Muscle layer of duodenum (tissue), 2 donors: ENCODE data around the gene PRR15L.
"Not testable (repeated sequence)": the region's sequence is repeated elsewhere in the genome, so short reads cannot be mapped to it uniquely, and the experiment has no call there.

Experiments
- H3K27ac ChIP-seq: one replicate; pipeline ENCODE4 v1.7.0; 2013; ENCODE audit warnings: mild to moderate bottlenecking, low read length
- H3K27me3 ChIP-seq: one replicate; pipeline ENCODE4 v1.7.0; 2013; ENCODE audit warnings: low read depth, mild to moderate bottlenecking, control low read depth, low read length
- H3K36me3 ChIP-seq, 2 donors: one replicate each; pipeline ENCODE4 v1.7.0; 2013; ENCODE audit warnings: low read length in 2 of 2, control low read depth in 1 of 2, mild to moderate bottlenecking in 1 of 2; ENCODE audit not compliant: insufficient read depth in 2 of 2, control insufficient read depth in 1 of 2
- H3K4me1 ChIP-seq, 2 donors: one replicate each; pipeline ENCODE4 v1.7.0; 2013; ENCODE audit warnings: low read length in 2 of 2, mild to moderate bottlenecking in 2 of 2, control low read depth in 1 of 2, moderate library complexity in 1 of 2; ENCODE audit not compliant: insufficient read depth in 2 of 2, control insufficient read depth in 1 of 2
- H3K4me3 ChIP-seq, 2 donors: one replicate each; pipeline ENCODE4 v1.7.0; 2013; ENCODE audit warnings: low read length in 2 of 2, low read depth in 1 of 2, mild to moderate bottlenecking in 1 of 2
- H3K9me3 ChIP-seq, 2 donors: one replicate each; pipeline ENCODE4 v1.7.0; 2013; ENCODE audit warnings: low read length in 2 of 2, control low read depth in 1 of 2, mild to moderate bottlenecking in 1 of 2; ENCODE audit not compliant: control insufficient read depth in 1 of 2
- donor health status: healthy.

PRR15L gene

GRCh38 chr17:47927821-47928400 lies 29.8 kb downstream of the PRR15L start:
- Histone ChIP-seq H3K36me3 (peaks cover 42 to 62% of the 10 kb centered on the region in 2 donors), H3K4me3 (no peak overlapping the region), H3K9me3 (no peaks in the 10 kb centered on the region), H3K27ac (no peak overlapping the region), H3K4me1 (peaks cover 4 to 5% of the 10 kb centered on the region in 2 donors), H3K27me3 (no peaks in the 10 kb centered on the region)

- Histone ChIP-seq H3K36me3 (peaks cover 43 to 62% of the 10 kb centered on the region in 2 donors), H3K4me3 (no peak overlapping the region), H3K9me3 (no peaks in the 10 kb centered on the region)
These were observed 32.0 kb downstream of the PRR15L start for GRCh38 chr17:47925678-47925988.

GRCh38 chr17:47924785-47925677 lies 32.7 kb downstream of the PRR15L start:
- no peaks in the 10 kb centered on the region for H3K9me3 ChIP-seq
- peaks cover 4 to 5% of the 10 kb centered on the region in 2 donors for H3K4me1 ChIP-seq
- peaks cover 43 to 57% of the 10 kb centered on the region in 2 donors for H3K36me3 ChIP-seq
- H3K4me3 ChIP-seq = no peak overlapping the region
- H3K27me3 ChIP-seq = no peaks in the 10 kb centered on the region
- no peak overlapping the region for H3K27ac ChIP-seq

More at GRCh38 chr17:47925678-47925988, 32.0 kb downstream of the PRR15L start:
- Histone ChIP-seq H3K27me3 (no peaks in the 10 kb centered on the region), H3K4me1 (peaks cover 4 to 5% of the 10 kb centered on the region in 2 donors), H3K27ac (no peak overlapping the region)

- H3K9me3 ChIP-seq, H3K27ac ChIP-seq, H3K4me3 ChIP-seq, H3K27me3 ChIP-seq, H3K4me1 ChIP-seq: not testable (repeated sequence)
- H3K36me3 ChIP-seq = peaks cover 20 to 41% of the 10 kb centered on the region in 2 donors
These were observed 37.8 kb downstream of the PRR15L start for GRCh38 chr17:47919889-47920288.

GRCh38 chr17:47918991-47919390 lies 38.7 kb downstream of the PRR15L start:
- Histone ChIP-seq H3K27me3 (no peaks in the 10 kb centered on the region), H3K27ac (no peak overlapping the region), H3K4me3 (no peak overlapping the region), H3K9me3 (no peaks in the 10 kb centered on the region), H3K4me1 (no peaks in the 10 kb centered on the region), H3K36me3 (peaks cover 13 to 32% of the 10 kb centered on the region in 2 donors)

GRCh38 chr17:47918006-47918405 lies 39.7 kb downstream of the PRR15L start:
- H3K4me3 ChIP-seq = no peak overlapping the region
- H3K4me1 ChIP-seq = no peaks in the 10 kb centered on the region
- no peaks in the 10 kb centered on the region for H3K27me3 ChIP-seq
- H3K27ac ChIP-seq = no peak overlapping the region
- no peaks in the 10 kb centered on the region for H3K9me3 ChIP-seq
- peaks cover 7 to 22% of the 10 kb centered on the region in 2 donors for H3K36me3 ChIP-seq

GRCh38 chr17:47917581-47917980 lies 40.1 kb downstream of the PRR15L start:
- Histone ChIP-seq H3K9me3 (no peaks in the 10 kb centered on the region), H3K27ac (no peak overlapping the region)

GRCh38 chr17:47916489-47917208 lies 41.0 kb downstream of the PRR15L start:
- no peaks in the 10 kb centered on the region for H3K27me3 ChIP-seq
- no peak overlapping the region for H3K4me3 ChIP-seq
- H3K36me3 ChIP-seq = peaks cover 5 to 18% of the 10 kb centered on the region in 2 donors
- no peak overlapping the region for H3K27ac ChIP-seq
- no peaks in the 10 kb centered on the region for H3K4me1 ChIP-seq
- no peaks in the 10 kb centered on the region for H3K9me3 ChIP-seq

More at GRCh38 chr17:47917581-47917980, 40.1 kb downstream of the PRR15L start:
- Histone ChIP-seq H3K4me3 (no peak overlapping the region), H3K36me3 (peaks cover 5 to 18% of the 10 kb centered on the region in 2 donors), H3K27me3 (no peaks in the 10 kb centered on the region), H3K4me1 (no peaks in the 10 kb centered on the region)

GRCh38 chr17:47915776-47916398 lies 41.8 kb downstream of the PRR15L start:
- Histone ChIP-seq H3K4me1 (no peaks in the 10 kb centered on the region), H3K4me3 (no peak overlapping the region), H3K9me3 (no peaks in the 10 kb centered on the region), H3K36me3 (peaks cover 5 to 18% of the 10 kb centered on the region in 2 donors), H3K27ac (no peak overlapping the region), H3K27me3 (no peaks in the 10 kb centered on the region)

GRCh38 chr17:47914306-47914948 lies 43.3 kb downstream of the PRR15L start:
- H3K9me3 ChIP-seq = no peaks in the 10 kb centered on the region
- H3K27me3 ChIP-seq = no peaks in the 10 kb centered on the region
- H3K4me1 ChIP-seq = peaks cover 0 to 4% of the 10 kb centered on the region in 2 donors
- H3K27ac ChIP-seq = no peak overlapping the region
- H3K36me3 ChIP-seq = peaks cover 5 to 18% of the 10 kb centered on the region in 2 donors
- H3K4me3 ChIP-seq = no peak overlapping the region
